Thoracic aorta (tissue), 2 donors: ENCODE measurements around the gene HCN3. TPM values are rescaled to one million over a fixed set of nuclear protein-coding genes. Genes with fewer than 3 reads are reported as not detected.

ENCODE experiments used
- ATAC-seq: fragments of 150-250 bp; one replicate; pipeline ENCODE4 v1.8.0; 2017; ENCODE audit warnings: low read depth; ENCODE audit not compliant: insufficient number of reproducible peaks, low FRiP score
- DNase-seq: peaks from one replicate; pipeline ENCODE4 v3.0.0-alpha.2; 2020; ENCODE audit warnings: low spot score
- H3K27ac ChIP-seq, 2 donors: fragments of 200-600 bp; sonication (generic); 1 replicate in 1 of 2; 2 replicates in 1 of 2; pipeline ENCODE4 v1.5.1; 2016; ENCODE audit warnings: mild to moderate bottlenecking in 2 of 2, moderate library complexity in 2 of 2
- H3K27me3 ChIP-seq: fragments of 200-600 bp; sonication (generic); replicated peaks from 2 replicates; pipeline ENCODE4 v1.6.0; 2016; ENCODE audit warnings: mild to moderate bottlenecking; ENCODE audit not compliant: insufficient read depth
- H3K36me3 ChIP-seq: fragments of 200-600 bp; sonication (generic); one replicate; pipeline ENCODE4 v1.5.1; 2016
- H3K4me1 ChIP-seq, 2 donors: fragments of 200-600 bp; sonication (generic); 1 replicate in 1 of 2; 2 replicates in 1 of 2; pipeline versions ENCODE4 v1.5.1 to v1.6.0; 2016; ENCODE audit warnings: low read depth in 2 of 2, mild to moderate bottlenecking in 1 of 2; ENCODE audit not compliant: control insufficient read depth in 1 of 2
- H3K4me3 ChIP-seq: fragments of 200-600 bp; sonication (generic); 2 replicates; pipeline ENCODE4 v1.5.1; 2016; ENCODE audit warnings: mild to moderate bottlenecking
- H3K9me3 ChIP-seq: fragments of 200-600 bp; sonication (generic); 2 replicates; pipeline ENCODE4 v1.5.1; 2016
- total RNA-seq, 2 donors: library from RNA; depleted of rRNA; stranded (reverse); fragments of >200 nt; gene quantifications; one replicate each; pipeline versions ENCODE4 v1.1.0 to v1.2.3, GENCODE V29; 2016
- TF ChIP-seq, protein P1 (sequence below): fragments of 200-600 bp; sonication (generic); IDR thresholded peaks from one replicate; pipeline ENCODE4 v1.5.1; 2019; ENCODE audit warnings: antibody characterized with exemption

The HCN3 gene
- total RNA-seq, 2 donors from 2014 or later = 0.92 to 1.9 TPM

GRCh38 chr1:155300024-155300423 lies 22.8 kb downstream of the HCN3 start:
- Histone ChIP-seq H3K36me3 (no peaks in the 10 kb centered on the region), H3K27ac (no peak overlapping the region), H3K4me1 (peaks cover 5 to 6% of the 10 kb centered on the region in 2 donors), H3K4me3 (no peak overlapping the region), H3K27me3 (peaks cover 7% of the 10 kb centered on the region), H3K9me3 (no peaks in the 10 kb centered on the region)
- TF ChIP-seq, protein P1, sequence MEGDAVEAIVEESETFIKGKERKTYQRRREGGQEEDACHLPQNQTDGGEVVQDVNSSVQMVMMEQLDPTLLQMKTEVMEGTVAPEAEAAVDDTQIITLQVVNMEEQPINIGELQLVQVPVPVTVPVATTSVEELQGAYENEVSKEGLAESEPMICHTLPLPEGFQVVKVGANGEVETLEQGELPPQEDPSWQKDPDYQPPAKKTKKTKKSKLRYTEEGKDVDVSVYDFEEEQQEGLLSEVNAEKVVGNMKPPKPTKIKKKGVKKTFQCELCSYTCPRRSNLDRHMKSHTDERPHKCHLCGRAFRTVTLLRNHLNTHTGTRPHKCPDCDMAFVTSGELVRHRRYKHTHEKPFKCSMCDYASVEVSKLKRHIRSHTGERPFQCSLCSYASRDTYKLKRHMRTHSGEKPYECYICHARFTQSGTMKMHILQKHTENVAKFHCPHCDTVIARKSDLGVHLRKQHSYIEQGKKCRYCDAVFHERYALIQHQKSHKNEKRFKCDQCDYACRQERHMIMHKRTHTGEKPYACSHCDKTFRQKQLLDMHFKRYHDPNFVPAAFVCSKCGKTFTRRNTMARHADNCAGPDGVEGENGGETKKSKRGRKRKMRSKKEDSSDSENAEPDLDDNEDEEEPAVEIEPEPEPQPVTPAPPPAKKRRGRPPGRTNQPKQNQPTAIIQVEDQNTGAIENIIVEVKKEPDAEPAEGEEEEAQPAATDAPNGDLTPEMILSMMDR = no peak
- ATAC-seq (no peak), DNase-seq (no peak)

- peaks cover 2% of the 10 kb centered on the region for H3K27me3 ChIP-seq
- no peak overlapping the region for H3K27ac ChIP-seq
- H3K36me3 ChIP-seq = no peaks in the 10 kb centered on the region
- H3K4me3 ChIP-seq = no peak overlapping the region
- no peaks in the 10 kb centered on the region for H3K4me1 ChIP-seq
- ATAC-seq = no peak
- no peaks in the 10 kb centered on the region for H3K9me3 ChIP-seq
- TF ChIP-seq, protein P1 = no peak
- no peak for DNase-seq
Measured at GRCh38 chr1:155300553-155301329, 23.5 kb downstream of the HCN3 start.

DNA sequence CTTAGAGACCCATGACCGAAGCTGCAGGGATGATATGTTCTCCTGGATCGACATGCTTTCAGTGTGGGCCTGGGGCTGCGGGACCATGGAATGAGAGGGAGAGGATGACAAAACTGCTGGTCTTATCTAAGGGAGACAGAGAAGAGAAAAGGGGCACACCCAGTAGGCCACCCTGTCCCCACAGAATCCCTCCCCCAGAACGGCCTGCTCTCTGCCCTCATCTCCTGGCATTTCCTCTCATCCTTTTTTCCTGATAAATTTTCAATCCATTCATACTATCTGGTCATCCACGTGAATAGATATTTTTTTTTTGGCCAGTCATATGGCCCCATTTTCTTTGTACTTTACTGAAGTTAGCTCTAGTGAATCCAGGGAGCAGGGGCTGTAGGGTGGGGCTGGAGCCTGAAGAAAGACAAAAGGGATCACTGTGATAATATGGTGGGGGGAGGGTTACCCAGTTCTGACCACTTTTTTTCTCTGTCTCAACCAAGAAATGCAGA lies 24.1 kb downstream of the HCN3 start, which contains the start of gene PKLR:
Gene PKLR (minus strand): TSS at position 97 of the 500 bp plus-strand sequence. CDS start 43 bp downstream, at position 54.
- DNase-seq (no peak), ATAC-seq (no peak)
- Histone ChIP-seq H3K36me3 (no peaks in the 10 kb centered on the region), H3K27me3 (no peaks in the 10 kb centered on the region), H3K27ac (no peak within 1 kb of the TSS), H3K4me1 (no peaks in the 10 kb centered on the region), H3K9me3 (no peaks in the 10 kb centered on the region), H3K4me3 (no peak within 1 kb of the TSS)
- TF ChIP-seq, protein P1 = no peak

DNA sequence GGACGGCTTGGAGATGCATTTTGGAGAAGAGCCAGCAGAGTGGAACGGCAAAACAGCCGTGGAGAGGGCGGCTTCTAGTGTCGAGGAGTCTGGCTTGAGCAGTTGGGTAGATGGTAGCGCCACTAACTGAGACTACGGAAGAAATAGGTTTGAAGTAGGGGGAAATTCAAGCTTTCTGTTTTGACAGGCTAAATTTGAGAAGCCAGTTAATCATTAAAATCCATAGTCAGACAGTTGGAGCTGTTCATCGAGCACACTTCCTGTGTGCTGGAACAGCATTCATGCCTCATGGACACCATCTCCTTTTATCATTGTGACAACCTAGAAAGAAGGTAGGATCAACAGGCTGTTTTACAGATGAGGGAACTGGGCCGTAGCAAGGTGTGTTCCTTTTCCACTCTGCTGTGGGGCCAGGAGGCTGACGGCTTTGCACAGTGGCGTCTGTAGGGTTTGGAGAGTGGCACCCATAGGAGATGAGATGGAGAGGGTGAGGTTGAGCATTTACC lies 27.3 kb downstream of the HCN3 start:
- Histone ChIP-seq H3K4me1 (peaks cover 0 to 12% of the 10 kb centered on the region in 2 donors), H3K36me3 (no peaks in the 10 kb centered on the region), H3K27me3 (no peaks in the 10 kb centered on the region), H3K27ac (no peak overlapping the region), H3K9me3 (no peaks in the 10 kb centered on the region), H3K4me3 (no peak overlapping the region)
- TF ChIP-seq, protein P1 = no peak
- DNase-seq (no peak), ATAC-seq (no peak)

- no peak overlapping the region for H3K27ac ChIP-seq
- H3K27me3 ChIP-seq = no peaks in the 10 kb centered on the region
- no peak for ATAC-seq
- peaks cover 3 to 25% of the 10 kb centered on the region in 2 donors for H3K4me1 ChIP-seq
- H3K4me3 ChIP-seq = no peak overlapping the region
- TF ChIP-seq, protein P1 = no peak
- DNase-seq = no peak
- no peaks in the 10 kb centered on the region for H3K36me3 ChIP-seq
- H3K9me3 ChIP-seq = no peaks in the 10 kb centered on the region
Measured at GRCh38 chr1:155305881-155306391, 28.7 kb downstream of the HCN3 start.
